ENCODE measurements around the gene ZNF512.

DNA sequence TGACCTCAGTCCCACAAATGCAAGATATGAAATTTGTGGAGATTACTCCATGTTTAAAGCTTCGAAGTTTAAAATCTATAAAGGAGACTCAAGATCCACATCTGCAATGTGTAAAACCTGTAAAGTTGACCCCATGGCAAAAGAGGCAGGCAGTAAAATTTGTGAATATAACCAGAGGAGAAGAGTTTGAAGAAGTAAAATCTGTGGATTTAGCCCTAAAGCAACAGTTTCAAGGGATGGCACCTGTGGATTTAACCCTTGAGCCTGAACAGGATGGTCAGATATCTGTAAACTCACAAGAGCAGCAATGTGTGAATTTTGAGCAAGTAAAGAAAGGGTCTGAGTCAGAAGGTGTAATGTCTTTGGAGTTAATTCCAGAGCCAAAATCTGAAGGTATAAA is 11.2 kb upstream of the ZNF512 start:
- TF ChIP-seq, protein P1, sequence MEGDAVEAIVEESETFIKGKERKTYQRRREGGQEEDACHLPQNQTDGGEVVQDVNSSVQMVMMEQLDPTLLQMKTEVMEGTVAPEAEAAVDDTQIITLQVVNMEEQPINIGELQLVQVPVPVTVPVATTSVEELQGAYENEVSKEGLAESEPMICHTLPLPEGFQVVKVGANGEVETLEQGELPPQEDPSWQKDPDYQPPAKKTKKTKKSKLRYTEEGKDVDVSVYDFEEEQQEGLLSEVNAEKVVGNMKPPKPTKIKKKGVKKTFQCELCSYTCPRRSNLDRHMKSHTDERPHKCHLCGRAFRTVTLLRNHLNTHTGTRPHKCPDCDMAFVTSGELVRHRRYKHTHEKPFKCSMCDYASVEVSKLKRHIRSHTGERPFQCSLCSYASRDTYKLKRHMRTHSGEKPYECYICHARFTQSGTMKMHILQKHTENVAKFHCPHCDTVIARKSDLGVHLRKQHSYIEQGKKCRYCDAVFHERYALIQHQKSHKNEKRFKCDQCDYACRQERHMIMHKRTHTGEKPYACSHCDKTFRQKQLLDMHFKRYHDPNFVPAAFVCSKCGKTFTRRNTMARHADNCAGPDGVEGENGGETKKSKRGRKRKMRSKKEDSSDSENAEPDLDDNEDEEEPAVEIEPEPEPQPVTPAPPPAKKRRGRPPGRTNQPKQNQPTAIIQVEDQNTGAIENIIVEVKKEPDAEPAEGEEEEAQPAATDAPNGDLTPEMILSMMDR (IDR thresholded peaks at IDR 0.05), result no peak
- no peak for TF ChIP-seq POLR2A (IDR thresholded peaks at IDR 0.05)
